HCEC 1CT (cell line): ENCODE results near the gene KANSL1.
"Not testable (repeated sequence)": the region's sequence is repeated elsewhere in the genome, so short reads cannot be mapped to it uniquely, and the experiment has no call there.

Experiments
- DNase-seq: peaks from one replicate; pipeline ENCODE4 v3.0.0-alpha.2; 2017

KANSL1 gene

DNA sequence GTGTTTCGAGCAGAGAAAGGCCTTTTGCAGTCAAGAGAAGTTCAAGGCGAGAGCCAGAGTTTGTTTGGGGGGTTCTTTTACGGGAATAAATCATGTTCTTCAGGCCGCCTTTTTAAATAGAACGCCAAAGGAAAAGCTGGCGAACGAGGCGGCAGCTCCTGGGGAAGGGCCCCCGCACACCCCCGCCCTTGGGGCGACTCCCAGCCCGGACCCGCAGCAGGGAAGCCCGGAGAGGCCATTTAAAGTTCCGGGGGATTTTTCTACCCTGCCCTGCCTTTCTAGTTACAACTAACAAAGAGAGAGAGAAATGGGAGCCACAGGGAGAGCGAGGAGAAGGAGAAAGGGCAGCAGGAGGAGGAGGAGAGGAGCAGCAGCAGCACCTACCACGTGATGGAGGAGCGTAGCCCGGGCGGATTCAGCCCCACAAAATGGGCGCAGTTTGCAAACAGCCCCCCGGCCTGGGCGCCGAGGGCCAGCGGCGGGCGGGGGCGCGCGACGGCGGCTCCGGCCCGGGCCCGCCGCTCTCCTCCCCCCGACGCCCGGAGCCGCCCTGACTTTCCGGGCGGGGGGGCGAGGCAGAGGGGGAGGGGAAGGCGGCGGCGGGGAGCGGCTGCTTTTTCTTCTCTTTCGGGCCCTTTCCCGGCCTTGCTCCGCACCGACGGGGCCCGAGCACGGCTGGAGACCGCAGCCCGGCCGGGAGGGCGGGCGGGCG, 634 bp downstream of the KANSL1 start:
- DNase-seq = peak; percentile 57

DNA sequence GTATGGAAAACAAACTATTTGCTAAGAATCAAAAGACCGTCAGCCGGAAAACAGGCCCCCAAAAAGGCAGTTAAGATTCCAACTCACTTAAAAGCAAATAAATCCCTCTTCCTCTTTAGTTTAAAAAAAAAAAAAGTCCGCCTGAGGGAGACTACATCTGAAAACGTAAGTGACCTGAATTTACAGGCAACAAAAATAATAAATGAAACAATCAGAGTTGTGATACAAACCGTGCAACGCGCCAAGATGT, 1.1 kb downstream of the KANSL1 start:
- DNase-seq = peak; percentile 5

GRCh38 chr17:46191322-46192188, 1.7 kb downstream of the KANSL1 start:
- peak; percentile 9 for DNase-seq

GRCh38 chr17:46190763-46191162, 2.5 kb downstream of the KANSL1 start:
- no peak for DNase-seq

- peak; percentile 7 for DNase-seq
These were observed 6.4 kb downstream of the KANSL1 start for GRCh38 chr17:46186827-46187235.

DNA sequence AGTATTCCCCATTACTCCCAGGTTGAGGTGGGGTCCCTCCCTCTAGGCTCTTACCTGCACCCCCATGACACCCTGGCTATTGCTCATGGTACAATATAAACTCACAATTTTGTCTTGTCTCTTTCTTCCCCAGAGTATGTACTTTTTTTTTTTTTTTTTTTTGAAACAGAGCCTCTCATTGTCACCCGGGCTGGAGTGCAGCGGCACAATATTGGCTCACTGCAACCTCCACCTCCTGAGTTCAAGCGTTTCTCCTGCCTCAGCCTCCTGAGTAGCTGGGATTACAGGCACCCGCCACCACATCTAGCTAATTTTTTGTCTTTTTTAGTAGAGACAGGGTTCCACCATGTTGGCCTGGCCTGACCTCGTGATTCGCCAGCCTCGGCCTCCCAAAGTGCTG, 8.5 kb downstream of the KANSL1 start:
- no peak for DNase-seq

GRCh38 chr17:46183383-46183782, 9.8 kb downstream of the KANSL1 start:
- DNase-seq = not testable (repeated sequence)

DNA sequence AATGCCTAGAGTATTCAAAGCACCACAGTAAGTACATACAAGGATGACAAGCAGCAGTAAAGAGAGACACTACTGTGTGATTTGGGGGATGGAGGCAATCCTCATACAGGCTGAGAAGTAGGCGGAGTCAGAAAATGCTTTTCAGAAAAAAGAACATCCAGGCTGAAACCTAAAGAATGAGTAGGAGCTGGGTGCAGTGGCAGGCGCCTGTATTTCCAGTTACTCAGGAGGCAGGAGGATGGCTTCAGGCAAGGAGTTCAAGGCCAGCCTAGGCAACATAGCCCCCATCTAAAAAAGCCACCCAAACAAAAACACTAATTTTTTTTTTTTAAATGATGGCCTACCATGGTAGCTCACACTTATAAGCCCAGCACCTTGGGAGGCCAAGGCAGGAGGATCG, 10.3 kb downstream of the KANSL1 start:
- DNase-seq = no peak

- no peak for DNase-seq
These were observed 11.3 kb downstream of the KANSL1 start for GRCh38 chr17:46181940-46182339.

- not testable (repeated sequence) for DNase-seq
These were observed 11.9 kb downstream of the KANSL1 start for GRCh38 chr17:46181316-46181715.

DNA sequence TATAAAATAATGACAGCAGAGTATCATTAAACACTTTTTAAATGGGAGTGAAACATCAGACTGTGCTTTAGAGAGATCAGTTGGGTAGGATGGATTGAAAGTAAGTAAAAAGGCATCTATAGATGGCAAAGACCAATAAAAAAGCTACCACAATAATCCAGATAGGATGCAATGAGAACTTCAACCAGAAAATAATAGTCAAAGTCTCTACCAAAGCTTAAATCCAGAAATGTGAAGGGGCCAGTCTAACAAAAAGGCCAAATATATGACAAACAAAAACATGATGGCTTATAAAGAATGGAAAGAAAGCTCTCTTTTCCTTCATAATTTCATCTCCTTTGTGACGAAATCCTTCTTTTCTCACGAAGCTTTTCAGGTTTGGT, 12.3 kb downstream of the KANSL1 start:
- no peak for DNase-seq

GRCh38 chr17:46180185-46180891, 12.9 kb downstream of the KANSL1 start:
- DNase-seq = not testable (repeated sequence)

GRCh38 chr17:46179375-46179999, 13.7 kb downstream of the KANSL1 start:
- no peak for DNase-seq

DNA sequence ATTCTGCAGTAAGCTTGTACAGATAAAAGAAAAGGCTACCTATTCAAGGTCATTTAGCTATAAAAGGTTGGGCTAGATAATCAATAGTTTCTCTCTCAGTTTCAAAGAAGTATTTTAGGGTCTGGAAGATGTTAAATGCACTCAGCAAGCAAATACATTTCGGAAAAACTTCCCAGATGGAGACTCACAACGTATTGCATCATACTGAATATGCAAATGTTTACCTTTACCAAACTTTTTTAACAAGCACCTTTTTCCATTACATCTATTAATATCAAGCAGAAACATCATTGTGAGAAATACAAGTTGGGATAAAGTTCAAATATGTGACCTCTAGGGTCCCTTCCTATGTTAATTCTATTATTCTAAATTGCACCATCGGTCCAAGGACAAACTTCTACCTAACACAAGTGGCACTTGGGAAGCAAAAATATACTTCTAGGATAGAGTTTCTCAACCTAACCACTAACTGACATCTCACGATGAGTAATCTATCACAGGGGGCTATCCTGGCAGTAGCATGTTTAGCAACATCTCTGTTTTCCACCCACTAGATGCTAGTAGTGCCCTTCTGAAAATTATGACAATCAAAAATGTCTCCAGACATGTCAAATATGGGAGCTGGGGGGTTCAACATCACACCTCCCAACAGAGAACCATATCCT, 14.5 kb downstream of the KANSL1 start:
- peak; percentile 71 for DNase-seq

GRCh38 chr17:46176975-46177374, 16.3 kb downstream of the KANSL1 start:
- DNase-seq = no peak

DNA sequence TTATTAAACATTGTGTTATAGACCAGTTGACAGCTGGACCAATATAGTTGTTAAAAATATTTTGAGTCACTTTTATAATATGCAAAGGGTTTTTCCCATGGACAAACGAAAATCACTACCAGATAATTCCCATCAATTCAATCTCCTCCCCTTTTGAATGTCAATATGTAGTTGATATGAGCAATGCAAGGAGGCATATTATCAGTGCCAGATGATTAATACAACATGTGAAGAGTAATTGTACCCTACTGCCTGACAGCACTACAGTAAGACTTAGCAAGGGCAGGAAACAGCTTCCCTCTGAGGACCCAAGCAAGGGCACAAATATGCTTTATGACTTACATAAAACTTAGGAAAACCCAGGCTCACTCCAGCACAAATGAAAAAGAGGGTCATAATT, 17.3 kb downstream of the KANSL1 start:
- peak; percentile 41 for DNase-seq

DNA sequence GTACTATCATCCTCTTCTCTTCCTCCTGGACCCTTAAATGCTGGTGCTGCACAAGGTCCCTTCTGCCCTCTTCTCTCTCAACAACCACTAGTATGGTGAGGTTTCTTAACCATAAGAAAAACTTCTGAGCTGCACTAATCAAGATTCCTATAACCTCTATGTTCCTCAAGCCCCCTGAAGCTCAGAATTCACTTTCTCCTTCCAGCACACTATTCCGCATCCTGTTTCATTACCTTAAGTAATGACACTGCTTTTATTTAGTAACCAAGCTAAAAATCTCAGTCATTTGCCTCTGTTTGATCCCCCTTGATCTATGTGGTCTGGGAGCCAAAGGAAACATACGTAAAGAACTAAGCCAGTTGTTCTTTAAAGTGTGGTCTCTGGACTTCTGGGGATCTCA, 20.1 kb downstream of the KANSL1 start:
- no peak for DNase-seq

DNA sequence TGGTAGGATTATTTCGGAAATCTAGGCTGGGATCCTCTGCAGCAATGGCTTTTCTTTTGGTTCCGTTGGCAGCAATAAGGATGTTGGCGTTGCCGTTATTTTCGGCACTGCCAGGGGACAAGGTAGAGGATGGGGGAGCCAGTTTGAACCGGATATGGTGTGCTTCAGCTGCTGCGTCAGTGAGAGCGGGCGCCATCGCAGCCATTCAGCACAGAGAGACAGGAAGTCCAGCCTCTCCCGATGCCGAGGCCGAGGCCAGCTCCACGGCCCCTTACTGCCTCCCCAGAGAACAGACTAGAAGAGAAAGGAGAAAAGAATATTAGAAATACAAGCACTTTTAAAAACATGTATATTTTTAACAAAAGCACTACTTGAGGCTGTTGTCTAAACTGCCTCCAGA, 21.3 kb downstream of the KANSL1 start:
- no peak for DNase-seq

GRCh38 chr17:46170639-46171429, 22.4 kb downstream of the KANSL1 start:
- no peak for DNase-seq

DNA sequence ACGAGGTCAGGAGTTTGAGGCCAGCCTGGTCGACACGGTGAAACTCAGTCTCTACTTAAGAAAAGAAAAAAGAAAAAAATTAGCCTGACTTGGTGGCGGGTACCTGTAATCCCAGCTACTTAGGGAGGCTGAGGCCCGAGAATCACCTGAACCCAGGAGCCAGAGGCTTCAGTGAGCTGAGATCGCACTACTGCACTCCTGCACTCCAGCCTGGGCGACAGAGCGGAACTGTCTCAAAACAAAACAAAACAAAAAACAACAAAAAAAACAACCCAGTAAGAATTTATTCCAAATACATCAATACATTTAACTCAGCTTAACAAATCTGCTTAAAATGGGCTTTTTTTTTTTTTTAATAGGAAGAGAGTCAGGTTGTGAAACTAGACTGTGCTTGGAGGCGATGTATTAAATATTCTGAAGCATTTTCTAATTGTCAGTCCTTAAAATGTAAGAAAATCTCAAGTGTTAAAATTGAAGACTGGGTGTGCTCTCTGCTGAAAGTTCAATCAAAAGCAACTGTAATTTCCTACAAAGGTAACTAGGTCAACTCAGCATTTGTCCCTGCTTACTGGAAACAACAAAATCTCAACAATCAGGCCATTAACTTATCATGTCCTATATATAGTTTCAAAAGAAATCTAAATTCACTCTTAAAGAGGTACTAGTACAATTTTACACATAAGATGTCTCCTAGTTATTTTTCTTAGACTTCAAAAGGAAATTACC, 23.2 kb downstream of the KANSL1 start:
- DNase-seq = no peak

DNA sequence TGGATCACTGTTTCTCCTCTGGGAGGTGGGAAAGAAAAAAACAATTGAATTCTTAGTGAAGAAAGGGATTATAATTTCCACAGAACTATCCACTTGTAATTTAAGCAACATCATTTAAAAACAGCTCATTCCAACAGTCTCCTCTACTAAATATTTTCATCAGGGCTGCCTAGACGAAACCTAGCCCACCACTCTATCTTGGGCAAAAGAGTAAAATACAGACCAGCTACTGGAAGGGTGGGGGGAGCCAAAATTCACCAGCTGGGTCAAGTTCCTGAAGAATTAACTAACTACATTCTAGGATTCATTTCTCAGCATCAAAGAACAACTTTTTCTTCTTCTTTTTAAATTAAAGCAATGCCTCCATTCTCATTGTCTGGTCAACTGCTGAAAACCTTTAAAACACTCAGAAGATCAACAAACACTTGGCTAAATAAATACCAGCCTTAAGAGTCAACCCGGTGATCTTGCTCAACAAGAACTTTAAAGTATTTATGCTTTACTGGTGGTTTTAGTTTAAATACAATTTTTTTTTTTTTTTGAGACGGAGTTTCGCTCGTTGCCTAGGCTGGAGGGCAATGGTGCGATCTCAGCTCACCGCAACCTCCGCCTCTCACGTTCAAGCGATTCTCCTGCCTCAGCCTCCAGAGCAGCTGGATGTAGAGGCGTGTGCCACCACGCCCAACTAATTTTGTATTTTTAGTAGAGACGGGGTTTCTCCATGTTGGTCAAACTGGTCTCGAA, 25.2 kb downstream of the KANSL1 start:
- DNase-seq = peak; percentile 69
